Activated T-helper 1 cell treated with Interleukin-2 at 50 U/mL for 16 hours (primary cell): ENCODE data around the gene TMEM30B.
"Not testable (repeated sequence)": the region's sequence is repeated elsewhere in the genome, so short reads cannot be mapped to it uniquely, and the experiment has no call there.

ENCODE experiments used
- DNase-seq: peaks from one replicate; pipeline ENCODE4 v3.0.0-alpha.2; 2020; ENCODE audit warnings: low read depth

The TMEM30B gene

GRCh38 chr14:61266436-61266835 lies 14.7 kb downstream of the TMEM30B start:
- DNase-seq = no peak

DNA sequence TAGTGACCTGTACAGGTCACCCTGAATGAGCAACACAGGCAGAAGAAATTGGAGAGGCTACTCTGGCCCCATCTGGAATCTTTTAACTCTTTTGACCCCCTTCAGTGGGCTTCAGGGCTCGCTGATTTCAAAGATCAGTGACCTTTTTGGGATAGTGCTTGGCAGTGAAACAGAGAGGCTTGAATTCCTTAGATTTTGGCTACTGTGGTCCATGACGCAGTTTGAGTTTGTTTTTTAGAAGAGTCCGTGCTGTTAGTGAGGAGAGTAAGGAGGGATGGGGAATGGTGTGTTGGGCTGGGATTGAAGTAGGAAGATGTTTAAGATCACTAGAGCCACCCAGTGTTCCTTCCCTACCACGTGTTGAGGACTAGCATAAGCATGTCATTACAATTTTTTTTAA lies 16.5 kb downstream of the TMEM30B start:
- DNase-seq = no peak

DNA sequence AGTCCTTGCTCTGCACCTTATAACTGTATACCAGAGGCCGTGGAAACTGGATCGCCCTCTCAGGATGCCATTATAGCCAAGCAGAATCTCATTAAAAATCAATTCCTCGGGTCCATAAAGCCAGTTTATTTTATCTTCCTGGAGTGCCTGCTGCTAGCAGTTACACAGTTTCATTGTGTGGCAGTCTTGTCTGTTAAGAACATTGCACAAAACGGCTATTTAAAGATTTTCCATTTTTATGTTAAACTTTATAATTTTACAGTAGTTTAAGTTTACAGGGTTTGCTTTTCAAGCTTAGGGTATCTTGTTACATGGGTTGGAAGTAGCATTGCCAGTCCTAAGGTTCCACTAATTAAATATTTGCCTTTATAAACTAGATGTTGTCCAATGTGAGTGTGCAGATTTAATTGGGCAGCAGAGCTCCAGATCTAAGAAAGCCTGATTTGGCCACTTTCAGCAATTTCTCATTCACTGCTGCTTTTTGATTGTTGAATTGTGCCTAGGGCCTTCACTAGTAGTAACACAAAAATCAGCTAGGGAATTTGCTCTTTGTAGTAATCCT lies 17.0 kb downstream of the TMEM30B start:
- no peak for DNase-seq

- no peak for DNase-seq
These were observed 19.1 kb downstream of the TMEM30B start for GRCh38 chr14:61262082-61262481.

DNA sequence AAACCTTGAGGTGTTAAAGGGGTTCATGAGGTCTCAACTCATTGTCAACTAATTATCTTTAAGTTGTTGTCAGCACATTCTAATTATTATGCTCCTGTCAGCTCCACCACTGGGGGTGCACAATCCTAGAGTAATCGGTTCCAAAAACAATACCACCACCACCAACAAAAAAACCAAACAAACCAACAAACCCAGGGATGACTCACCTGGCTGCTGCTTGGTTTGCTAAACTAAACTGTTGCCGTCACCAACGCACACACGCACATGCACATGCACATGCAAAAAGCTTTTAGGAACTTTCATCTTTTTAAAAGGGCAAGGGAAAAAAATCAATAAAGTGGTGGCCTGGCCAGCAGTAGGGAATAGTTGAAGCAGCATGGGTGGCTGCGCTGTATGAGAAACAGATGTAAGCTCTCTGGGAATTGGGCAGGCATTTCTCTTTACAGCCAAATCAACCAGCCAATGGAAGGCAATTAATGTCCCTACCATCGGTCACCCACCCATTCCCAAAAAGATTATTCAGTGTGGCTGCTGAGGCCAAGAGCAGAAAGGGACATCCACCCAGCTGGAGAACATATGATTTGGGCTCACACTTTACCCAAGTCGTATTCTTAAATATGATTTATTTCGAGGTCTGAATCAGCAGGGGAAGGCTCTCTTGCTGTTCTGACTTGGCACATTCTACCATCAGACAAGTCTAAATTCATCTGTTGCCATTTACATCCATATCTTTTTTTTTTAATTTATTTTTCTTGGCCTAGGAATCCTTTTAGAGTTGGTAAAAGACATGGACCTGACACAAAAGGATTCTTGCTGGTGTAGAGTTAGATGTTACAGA lies 20.0 kb downstream of the TMEM30B start:
- no peak for DNase-seq

DNA sequence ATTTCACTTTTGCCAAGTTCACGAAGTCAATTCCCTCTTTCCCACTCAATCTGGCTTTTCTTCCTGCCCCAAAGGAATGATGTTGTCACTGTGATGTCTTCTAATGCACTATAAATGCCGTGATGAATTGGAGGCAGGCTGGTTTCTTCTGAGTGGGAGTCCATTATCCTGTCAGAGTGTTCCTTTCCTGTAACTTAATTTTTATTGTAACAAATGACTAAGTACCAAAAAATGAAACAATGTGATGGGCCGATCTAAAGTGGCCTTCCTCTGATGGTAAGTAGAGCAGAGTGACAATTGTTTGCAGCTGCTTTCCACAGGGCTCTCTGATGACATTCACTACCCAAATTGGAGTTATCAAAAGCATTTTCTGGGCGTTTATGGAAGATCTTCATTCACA lies 22.2 kb downstream of the TMEM30B start:
- no peak for DNase-seq

DNA sequence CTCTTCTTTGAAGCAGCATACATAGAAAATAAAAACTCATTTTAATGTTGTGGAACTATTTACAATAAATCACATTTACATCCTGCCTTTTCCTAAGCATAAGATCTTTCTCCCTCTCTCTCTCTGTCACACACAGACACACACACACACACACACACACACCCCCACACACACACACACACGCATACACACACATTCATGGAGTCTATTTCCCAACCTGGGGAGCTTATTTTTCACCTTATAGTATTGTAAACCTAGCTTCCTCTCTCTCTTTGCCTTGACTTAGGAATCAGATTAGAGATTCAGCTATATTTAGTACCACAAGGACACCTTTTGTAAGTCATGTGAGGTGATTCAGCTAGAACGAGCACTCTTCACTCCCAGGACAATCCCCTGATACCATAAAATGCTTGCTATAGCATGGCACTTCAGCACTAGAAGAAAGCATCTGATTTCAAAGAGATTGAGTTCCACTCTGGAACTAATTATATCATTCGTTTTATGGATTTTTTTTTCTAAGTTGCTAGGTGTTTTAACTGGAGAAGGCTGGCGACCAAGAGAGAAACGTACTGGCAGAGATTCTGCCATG lies 23.6 kb downstream of the TMEM30B start:
- no peak for DNase-seq

GRCh38 chr14:61256826-61257468 lies 24.2 kb downstream of the TMEM30B start:
- DNase-seq = no peak

- no peak for DNase-seq
These were observed 25.2 kb downstream of the TMEM30B start for GRCh38 chr14:61255968-61256367.

GRCh38 chr14:61254808-61255526 lies 26.2 kb downstream of the TMEM30B start:
- no peak for DNase-seq

DNA sequence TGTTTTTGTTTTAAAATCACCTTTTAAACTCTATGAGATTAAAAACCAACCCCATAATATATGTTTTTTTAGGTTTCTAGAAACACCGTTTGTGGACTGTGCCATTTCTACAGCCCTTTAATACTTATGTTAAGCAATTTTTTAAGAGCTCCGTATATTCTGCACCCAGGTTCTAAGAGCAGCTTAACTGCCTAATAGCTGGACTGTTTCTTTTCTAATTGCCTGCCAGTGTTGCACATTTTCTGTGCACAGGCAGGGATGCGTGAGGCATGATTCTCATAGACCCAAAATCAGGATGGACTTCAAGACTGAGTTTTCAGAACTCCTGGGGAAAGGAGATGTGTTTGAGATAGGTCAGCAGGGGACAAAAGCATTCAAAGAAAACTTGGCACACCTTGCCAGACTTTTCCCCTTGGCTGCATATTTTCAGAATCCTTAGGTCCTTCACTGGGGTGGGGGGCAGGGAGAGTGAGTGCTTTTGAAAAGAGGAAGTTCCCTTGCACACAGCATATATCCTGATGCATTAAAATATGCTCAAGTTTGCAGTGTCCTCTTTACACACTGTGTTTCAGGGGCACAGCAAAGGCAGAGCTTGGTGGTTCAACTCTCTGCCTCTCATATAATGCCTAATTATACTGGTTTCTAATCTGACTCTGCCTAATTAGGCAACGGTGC lies 27.9 kb downstream of the TMEM30B start:
- DNase-seq = no peak

GRCh38 chr14:61252369-61253063 lies 28.6 kb downstream of the TMEM30B start:
- peak; percentile 19 for DNase-seq

- no peak for DNase-seq
These were observed 31.1 kb downstream of the TMEM30B start for GRCh38 chr14:61250063-61250462.

- no peak for DNase-seq
These were observed 33.2 kb downstream of the TMEM30B start for GRCh38 chr14:61247935-61248334.

DNA sequence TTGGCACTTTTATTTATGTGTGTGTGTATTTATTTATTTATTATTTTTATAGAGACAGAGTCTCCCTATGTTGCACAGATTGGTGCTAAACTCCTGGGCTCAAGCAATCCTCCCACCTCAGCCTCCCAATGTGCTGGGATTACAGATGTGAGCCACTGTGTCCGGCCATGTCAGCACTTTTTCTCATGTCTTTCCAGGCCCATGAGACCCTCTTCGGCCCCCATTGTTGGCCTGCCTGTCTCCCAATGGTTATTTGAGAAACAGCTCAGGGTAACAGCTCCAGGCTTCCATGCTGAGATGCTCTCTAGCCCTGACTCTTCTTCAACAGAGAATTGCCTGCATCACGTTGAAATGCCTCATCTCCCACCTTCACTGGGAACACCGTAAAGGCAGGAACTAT lies 34.4 kb downstream of the TMEM30B start:
- DNase-seq = no peak

DNA sequence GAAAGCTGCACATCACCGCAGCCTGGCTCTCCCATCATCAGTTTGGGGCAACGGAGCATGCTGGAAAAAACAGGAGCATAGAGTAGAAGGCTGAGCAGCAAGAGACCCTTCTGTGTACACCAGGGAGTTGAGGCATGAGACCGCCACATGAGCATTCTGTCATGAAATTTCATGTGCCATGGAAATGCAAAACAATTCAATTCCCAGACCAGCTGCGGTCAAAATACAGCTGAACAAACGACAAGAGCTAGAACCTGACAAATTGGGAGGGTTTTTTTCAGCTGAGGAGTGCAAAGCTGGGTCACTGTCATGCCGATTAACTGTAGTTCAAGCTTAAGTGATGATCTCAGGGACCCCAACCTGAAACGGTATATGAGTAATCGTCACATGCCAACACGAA lies 37.1 kb downstream of the TMEM30B start:
- DNase-seq = no peak

DNA sequence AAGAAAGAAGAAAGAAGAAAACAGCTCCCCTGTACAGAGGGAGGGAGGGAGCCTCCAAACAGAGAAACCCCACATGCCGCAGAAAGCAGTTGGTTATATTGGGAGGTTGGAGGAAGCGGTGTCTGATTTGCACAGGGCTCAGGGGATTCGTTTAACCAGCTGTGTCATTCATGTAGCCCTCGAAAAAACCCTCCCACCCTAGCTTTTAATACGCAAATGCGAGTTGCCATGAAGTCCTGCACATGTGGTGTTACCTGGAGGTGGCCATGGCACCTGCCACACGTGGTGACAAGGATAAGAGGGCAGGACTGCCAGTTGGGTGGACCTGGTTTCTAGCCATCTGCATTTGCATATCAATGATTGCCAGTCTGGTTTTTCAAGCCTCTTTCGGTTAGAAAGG lies 40.9 kb downstream of the TMEM30B start:
- DNase-seq = no peak

DNA sequence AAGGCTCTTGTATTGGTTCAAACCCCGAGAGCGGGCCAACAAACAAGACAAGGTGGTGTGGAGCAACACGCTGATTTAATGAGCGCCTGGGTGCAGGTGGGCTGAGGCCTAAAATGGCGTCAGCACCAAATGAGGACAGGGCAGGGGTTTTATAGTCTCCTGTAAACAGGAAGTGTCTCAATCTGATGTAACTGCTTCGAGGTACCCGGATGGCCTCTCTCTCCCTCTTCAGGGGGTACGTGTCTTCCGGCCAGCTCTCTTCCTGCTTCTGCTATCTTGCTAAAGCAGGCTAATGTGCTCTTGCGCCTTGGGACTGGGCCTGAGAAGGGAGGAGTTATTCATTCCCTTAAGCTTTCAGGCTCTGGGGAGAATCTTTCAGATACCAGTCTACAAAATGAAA lies 41.9 kb downstream of the TMEM30B start:
- not testable (repeated sequence) for DNase-seq

DNA sequence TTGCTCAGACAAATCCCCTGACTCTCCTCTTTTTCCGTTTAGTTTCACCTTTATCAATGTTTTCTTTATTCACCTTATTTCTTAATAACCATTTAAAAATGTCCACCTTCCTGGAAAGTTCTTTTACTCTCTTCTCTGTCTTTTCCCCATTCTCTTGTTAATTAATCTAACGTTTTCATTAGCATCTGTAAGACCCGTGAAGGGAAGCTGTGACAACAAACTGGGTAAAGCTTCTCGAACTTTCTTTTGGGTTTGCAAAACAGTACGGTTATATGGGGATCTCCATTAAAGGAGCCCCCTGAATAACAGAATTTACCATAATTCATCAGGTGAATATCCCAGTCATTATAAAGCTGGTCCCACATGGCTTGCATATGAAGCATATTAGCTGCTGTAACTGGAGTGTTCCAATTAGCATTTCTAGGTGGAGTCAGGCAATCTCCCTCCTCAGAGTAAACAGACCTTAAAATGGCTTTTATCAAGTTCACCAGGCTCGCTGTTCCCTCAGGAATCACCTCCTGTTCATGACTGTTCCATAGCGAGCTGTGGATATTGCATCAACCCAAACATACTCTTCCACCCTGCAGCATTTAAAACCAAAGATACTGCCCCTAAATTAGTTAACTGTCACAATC lies 42.4 kb downstream of the TMEM30B start:
- DNase-seq = no peak

DNA sequence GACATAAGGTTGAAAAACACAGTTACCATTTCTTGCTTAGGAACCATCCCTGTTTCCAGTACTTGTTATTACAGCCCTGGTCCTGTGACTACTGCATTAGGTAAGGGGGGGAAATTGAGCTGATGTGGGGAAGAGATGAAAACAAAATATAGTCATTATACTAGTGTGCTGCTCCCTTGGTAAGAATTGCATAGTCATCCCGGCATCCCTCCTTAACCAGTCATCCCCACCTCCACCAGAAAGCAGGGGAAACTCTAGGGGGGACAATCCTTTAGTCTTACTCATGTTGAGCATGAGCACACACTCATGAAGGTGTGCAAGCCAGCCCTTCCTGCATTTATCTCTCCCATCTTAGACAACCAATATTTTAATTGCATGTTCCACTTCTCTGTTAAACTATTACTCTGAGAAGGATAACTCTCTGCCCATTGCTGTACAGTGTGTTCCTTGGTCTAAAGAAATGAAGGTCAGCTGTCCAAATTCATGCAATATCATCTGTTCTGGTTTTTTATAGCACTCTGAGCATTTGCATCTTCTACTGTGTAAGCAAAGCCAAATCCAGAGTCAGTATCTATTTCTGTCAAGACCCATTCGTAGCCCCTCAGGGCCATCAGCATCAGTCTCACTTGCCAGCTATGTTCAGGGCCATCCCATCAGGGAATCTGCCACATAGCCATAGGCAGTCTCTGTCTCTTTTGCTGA lies 46.8 kb downstream of the TMEM30B start:
- no peak for DNase-seq
